ENCODE results near the gene HSPA9. TPM values are rescaled to one million over a fixed set of nuclear protein-coding genes. Genes with fewer than 3 reads are reported as not detected.

Gene HSPA9
- total and polyA plus RNA-seq, 2 donors (not counting 1 experiment from before 2014, with no cell fraction given) = 66.5 to 139 TPM

- no peak for TF ChIP-seq EZH2 (IDR thresholded peaks at IDR 0.05; ENCODE audit: borderline replicate concordance, insufficient read depth, low read depth, low read length, poor library complexity, severe bottlenecking)
- TF ChIP-seq CTCF (IDR thresholded peaks at IDR 0.05) = no peak
- intact Hi-C loops (cut with micrococcal nuclease) = no loop called here
- ATAC-seq (ENCODE audit: low read depth) (no peak), DNase-seq (no peak)
- WGBS (ENCODE audit: insufficient coverage) = 33% methylated on average over 1 of the region's 3 CpGs
- ChIA-PET CTCF (no interaction called here), POLR2A (no interaction called here)
- H3K79me2 ChIP-seq (ENCODE audit: control insufficient read depth, insufficient read depth, low read length) = no peaks in the 10 kb centered on the region
- no peaks in the 10 kb centered on the region for H3K9me3 ChIP-seq (ENCODE audit: control extremely low read depth in 1 of 3, control insufficient read depth in 2 of 3, insufficient read depth in 1 of 3, low read length in 2 of 3)
- no peak overlapping the region for H3K27ac ChIP-seq (ENCODE audit: low read length in 2 of 2)
- no peaks in the 10 kb centered on the region for H3K4me1 Mint-ChIP-seq
- no peaks in the 10 kb centered on the region for H3K36me3 ChIP-seq (replicated peaks in 1 of 2; ENCODE audit: control extremely low read depth in 1 of 2, control insufficient read depth in 1 of 2, extremely low read depth in 1 of 2, insufficient read depth in 2 of 2, low read length in 1 of 2)
- H3K27me3 Mint-ChIP-seq = peaks cover 34% of the 10 kb centered on the region
- H3K9me3 Mint-ChIP-seq (ENCODE audit: insufficient read depth) = no peaks in the 10 kb centered on the region
- H3K4me3 ChIP-seq (ENCODE audit: control extremely low read depth in 1 of 5, extremely low read depth in 1 of 5, insufficient read depth in 1 of 5, low read depth in 2 of 5, low read length in 4 of 5) = no peak overlapping the region
- no peak overlapping the region for H3K9ac ChIP-seq (ENCODE audit: low read length)
- no peaks in the 10 kb centered on the region for H4K20me1 ChIP-seq (ENCODE audit: control insufficient read depth, insufficient read depth, low read length, poor library complexity, severe bottlenecking)
- H2AFZ ChIP-seq (ENCODE audit: insufficient read depth, low read depth, low read length, poor library complexity, severe bottlenecking) = no peak overlapping the region
- H3K27me3 ChIP-seq (replicated peaks in 1 of 4; ENCODE audit: control extremely low read depth in 1 of 4, control insufficient read depth in 3 of 4, insufficient read depth in 4 of 4, low read length in 3 of 4) = peaks cover 0 to 12% (median 3%) of the 10 kb centered on the region in 4 experiments
- no peak overlapping the region for H3K4me3 Mint-ChIP-seq
- H3K4me2 ChIP-seq (replicated peaks; ENCODE audit: low read depth, low read length, poor library complexity, severe bottlenecking) = no peak overlapping the region
- no peaks in the 10 kb centered on the region for H3K4me1 ChIP-seq (ENCODE audit: control insufficient read depth in 2 of 2, insufficient read depth in 2 of 2, low read length in 2 of 2)
- no peak overlapping the region for H3K27ac Mint-ChIP-seq
Measured at GRCh38 chr5:138601444-138601843, 26.2 kb upstream of the HSPA9 start.

GRCh38 chr5:138600446-138600845, 25.2 kb upstream of the HSPA9 start:
- no peaks in the 10 kb centered on the region for H3K4me1 Mint-ChIP-seq
- intact Hi-C loops (cut with micrococcal nuclease) = no loop called here
- Histone ChIP-seq H2AFZ (ENCODE audit: insufficient read depth, low read depth, low read length, poor library complexity, severe bottlenecking) (no peak overlapping the region), H3K27ac (ENCODE audit: low read length in 2 of 2) (no peak overlapping the region), H3K36me3 (replicated peaks in 1 of 2; ENCODE audit: control extremely low read depth in 1 of 2, control insufficient read depth in 1 of 2, extremely low read depth in 1 of 2, insufficient read depth in 2 of 2, low read length in 1 of 2) (no peaks in the 10 kb centered on the region), H3K9me3 (ENCODE audit: control extremely low read depth in 1 of 3, control insufficient read depth in 2 of 3, insufficient read depth in 1 of 3, low read length in 2 of 3) (no peaks in the 10 kb centered on the region), H3K27me3 (replicated peaks in 1 of 4; ENCODE audit: control extremely low read depth in 1 of 4, control insufficient read depth in 3 of 4, insufficient read depth in 4 of 4, low read length in 3 of 4) (peaks cover 0 to 12% (median 3%) of the 10 kb centered on the region in 4 experiments), H3K4me3 (ENCODE audit: control extremely low read depth in 1 of 5, extremely low read depth in 1 of 5, insufficient read depth in 1 of 5, low read depth in 2 of 5, low read length in 4 of 5) (no peak overlapping the region), H3K79me2 (ENCODE audit: control insufficient read depth, insufficient read depth, low read length) (no peaks in the 10 kb centered on the region), H3K9ac (ENCODE audit: low read length) (no peak overlapping the region), H3K4me2 (replicated peaks; ENCODE audit: low read depth, low read length, poor library complexity, severe bottlenecking) (no peak overlapping the region), H4K20me1 (ENCODE audit: control insufficient read depth, insufficient read depth, low read length, poor library complexity, severe bottlenecking) (no peaks in the 10 kb centered on the region), H3K4me1 (ENCODE audit: control insufficient read depth in 2 of 2, insufficient read depth in 2 of 2, low read length in 2 of 2) (no peaks in the 10 kb centered on the region)
- H3K27ac Mint-ChIP-seq = no peak overlapping the region
- CTCF ChIA-PET = no interaction called here
- H3K9me3 Mint-ChIP-seq (ENCODE audit: insufficient read depth) = no peaks in the 10 kb centered on the region
- TF ChIP-seq EZH2 (IDR thresholded peaks at IDR 0.05; ENCODE audit: borderline replicate concordance, insufficient read depth, low read depth, low read length, poor library complexity, severe bottlenecking) (no peak), CTCF (IDR thresholded peaks at IDR 0.05) (no peak)
- WGBS (ENCODE audit: insufficient coverage) = no CpG with 5 or more reads among the region's 3 CpGs
- ATAC-seq (ENCODE audit: low read depth) (no peak), DNase-seq (no peak)
- H3K4me3 Mint-ChIP-seq = no peak overlapping the region
- H3K27me3 Mint-ChIP-seq = peaks cover 37% of the 10 kb centered on the region
- POLR2A ChIA-PET = no interaction called here
